Measurements from ENCODE around the gene WDR13. TPM values are rescaled to one million over a fixed set of nuclear protein-coding genes. Genes with fewer than 3 reads are reported as not detected.
"Not testable (repeated sequence)": the region's sequence is repeated elsewhere in the genome, so short reads cannot be mapped to it uniquely, and the experiment has no call there.

WDR13 gene
- total RNA-seq, 1 donor from 2014 or later = 92.3 TPM

DNA sequence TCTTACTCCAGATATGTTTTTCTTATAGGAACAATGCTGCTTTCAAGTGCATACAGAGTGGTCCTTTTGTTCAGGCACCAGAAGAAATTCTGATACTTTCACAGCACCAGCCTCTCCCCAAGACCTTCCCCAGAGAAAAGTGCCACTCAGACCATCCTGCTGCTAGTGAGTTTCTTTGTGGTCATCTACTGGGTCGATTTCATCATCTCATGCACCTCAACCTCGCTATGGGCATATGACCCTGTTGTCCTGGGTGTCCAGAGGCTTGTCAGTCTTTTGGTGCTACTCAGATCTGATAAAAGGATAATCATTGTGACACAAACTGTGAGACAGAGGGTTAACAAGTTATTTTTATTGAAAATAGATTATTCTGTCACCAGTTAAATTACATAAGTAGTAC is 39.5 kb downstream of the WDR13 start:
- no peak for TF ChIP-seq CTCF (IDR thresholded peaks at IDR 0.05)
- Mint-ChIP-seq H3K27ac (ENCODE audit: unreplicated experiment) (no peak overlapping the region), H3K4me1 (ENCODE audit: low read depth) (no peaks in the 10 kb centered on the region), H3K4me3 (ENCODE audit: unreplicated experiment) (no peak overlapping the region), H3K27me3 (ENCODE audit: low read depth) (no peaks in the 10 kb centered on the region), H3K9me3 (ENCODE audit: low read depth) (no peaks in the 10 kb centered on the region), H3K36me3 (ENCODE audit: low read depth) (no peaks in the 10 kb centered on the region)
- no peak for DNase-seq (ENCODE audit: low spot score)

DNA sequence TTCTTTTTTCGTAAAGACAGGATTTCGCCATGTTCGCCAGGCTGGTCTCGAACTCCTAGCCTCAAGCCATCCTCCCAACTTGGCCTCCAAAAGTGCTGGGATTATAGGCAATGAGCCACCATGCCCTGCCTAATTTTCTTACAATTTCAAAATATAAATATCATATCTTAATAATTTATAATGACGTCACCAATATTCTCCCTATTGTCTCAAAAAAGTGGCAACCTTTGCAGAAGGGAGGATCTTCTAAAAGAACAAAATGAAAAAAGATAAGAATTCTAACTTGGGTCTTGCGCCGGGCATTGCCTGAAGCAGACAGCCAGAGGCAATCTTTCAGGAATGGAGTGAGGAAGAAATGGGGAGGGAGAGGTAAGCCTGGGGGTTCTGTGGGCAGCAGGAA is 48.4 kb downstream of the WDR13 start:
- Mint-ChIP-seq H3K9me3 (ENCODE audit: low read depth) (no peaks in the 10 kb centered on the region), H3K27ac (ENCODE audit: unreplicated experiment) (no peak overlapping the region), H3K36me3 (ENCODE audit: low read depth) (no peaks in the 10 kb centered on the region), H3K27me3 (ENCODE audit: low read depth) (no peaks in the 10 kb centered on the region), H3K4me1 (ENCODE audit: low read depth) (no peaks in the 10 kb centered on the region), H3K4me3 (ENCODE audit: unreplicated experiment) (no peak overlapping the region)
- DNase-seq (ENCODE audit: low spot score) = no peak
- no peak for TF ChIP-seq CTCF (IDR thresholded peaks at IDR 0.05)

GRCh38 chrX:48648336-48648751 is 51.1 kb downstream of the WDR13 start:
- no peak overlapping the region for H3K4me3 Mint-ChIP-seq (ENCODE audit: unreplicated experiment)
- H3K27ac Mint-ChIP-seq (ENCODE audit: unreplicated experiment) = no peak overlapping the region
- peaks cover 3% of the 10 kb centered on the region for H3K9me3 Mint-ChIP-seq (ENCODE audit: low read depth)
- peak; percentile 75 for TF ChIP-seq CTCF (IDR thresholded peaks at IDR 0.05)
- H3K36me3 Mint-ChIP-seq (ENCODE audit: low read depth) = no peaks in the 10 kb centered on the region
- no peaks in the 10 kb centered on the region for H3K4me1 Mint-ChIP-seq (ENCODE audit: low read depth)
- no peaks in the 10 kb centered on the region for H3K27me3 Mint-ChIP-seq (ENCODE audit: low read depth)
- DNase-seq (ENCODE audit: low spot score) = no peak

DNA sequence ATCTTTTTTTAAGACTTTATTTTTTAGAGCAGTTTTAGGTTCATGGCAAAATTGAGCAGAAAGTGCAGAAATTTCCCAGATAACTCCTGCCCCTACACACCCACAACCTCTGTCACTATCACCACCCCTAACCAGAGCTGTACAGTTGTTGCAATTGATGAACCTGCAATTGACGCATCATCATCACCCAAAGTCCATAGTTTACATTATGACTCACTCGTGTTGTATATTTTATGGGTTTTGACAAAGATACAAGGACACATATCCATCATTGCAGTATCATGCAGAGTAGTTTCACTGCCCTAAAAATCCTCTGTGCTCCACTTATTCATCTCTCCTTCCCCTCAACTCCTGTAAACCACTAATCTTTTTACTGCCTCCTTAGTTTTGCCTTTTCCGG is 51.8 kb downstream of the WDR13 start:
- peaks cover 3% of the 10 kb centered on the region for H3K27me3 Mint-ChIP-seq (ENCODE audit: low read depth)
- no peak for DNase-seq (ENCODE audit: low spot score)
- no peaks in the 10 kb centered on the region for H3K4me1 Mint-ChIP-seq (ENCODE audit: low read depth)
- no peaks in the 10 kb centered on the region for H3K36me3 Mint-ChIP-seq (ENCODE audit: low read depth)
- no peak overlapping the region for H3K27ac Mint-ChIP-seq (ENCODE audit: unreplicated experiment)
- no peak overlapping the region for H3K4me3 Mint-ChIP-seq (ENCODE audit: unreplicated experiment)
- H3K9me3 Mint-ChIP-seq (ENCODE audit: low read depth) = peaks cover 5% of the 10 kb centered on the region
- no peak for TF ChIP-seq CTCF (IDR thresholded peaks at IDR 0.05)

- not testable (repeated sequence) for H3K9me3 Mint-ChIP-seq (ENCODE audit: low read depth); H3K27me3 Mint-ChIP-seq (ENCODE audit: low read depth); H3K4me3 Mint-ChIP-seq (ENCODE audit: unreplicated experiment); H3K4me1 Mint-ChIP-seq (ENCODE audit: low read depth); H3K36me3 Mint-ChIP-seq (ENCODE audit: low read depth); DNase-seq (ENCODE audit: low spot score); H3K27ac Mint-ChIP-seq (ENCODE audit: unreplicated experiment)
Observed at GRCh38 chrX:48652055-48652579, 54.8 kb downstream of the WDR13 start.

DNA sequence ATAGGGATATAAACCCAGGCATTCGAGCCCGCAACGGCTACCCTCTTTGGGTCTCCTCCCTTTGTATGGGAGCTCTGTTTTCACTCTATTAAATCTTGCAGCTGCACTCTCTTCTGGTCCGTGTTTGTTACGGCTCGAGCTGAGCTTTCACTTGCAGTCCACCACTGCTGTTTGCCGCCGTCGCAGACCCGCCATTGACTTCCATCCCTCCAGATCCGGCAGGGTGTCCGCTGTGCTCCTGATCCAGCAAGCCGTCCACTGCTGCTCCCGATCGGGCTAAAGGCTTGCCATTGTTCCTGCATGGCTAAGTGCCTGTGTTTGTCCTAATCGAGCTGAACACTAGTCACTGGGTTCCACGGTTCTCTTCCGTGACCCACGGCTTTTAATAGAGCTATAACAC is 57.5 kb downstream of the WDR13 start:
- not testable (repeated sequence) for H3K4me3 Mint-ChIP-seq (ENCODE audit: unreplicated experiment); H3K27me3 Mint-ChIP-seq (ENCODE audit: low read depth); H3K9me3 Mint-ChIP-seq (ENCODE audit: low read depth); H3K4me1 Mint-ChIP-seq (ENCODE audit: low read depth); H3K27ac Mint-ChIP-seq (ENCODE audit: unreplicated experiment); H3K36me3 Mint-ChIP-seq (ENCODE audit: low read depth); DNase-seq (ENCODE audit: low spot score)

Other genes with a start within 250 kb of the WDR13 start
- not detected in 3 replicates for gene SSX3, start 240.8 kb upstream of the WDR13 start, total RNA-seq
- not detected in 3 replicates for gene SSX4, start 214.0 kb upstream of the WDR13 start, total RNA-seq
- gene SSX4B, start 185.5 kb upstream of the WDR13 start, total RNA-seq = not detected in 3 replicates
- gene SLC38A5, start 127.2 kb upstream of the WDR13 start, total RNA-seq = 2.5 to 2.7 TPM (median 2.6 TPM) in 3 replicates
- 53.3 to 68.0 TPM (median 55.9 TPM) in 3 replicates for gene FTSJ1, start 121.3 kb upstream of the WDR13 start, total RNA-seq
- gene PORCN, start 88.5 kb upstream of the WDR13 start, total RNA-seq = 10.8 to 23.1 TPM (median 12.5 TPM) in 3 replicates
- gene EBP, start 75.7 kb upstream of the WDR13 start, total RNA-seq = 35.2 to 44.4 TPM (median 39.1 TPM) in 3 replicates
- gene TBC1D25, start 57.8 kb upstream of the WDR13 start, total RNA-seq = 15.7 to 18.9 TPM (median 18.8 TPM) in 3 replicates
- gene RBM3, start 23.0 kb upstream of the WDR13 start, total RNA-seq = 224 to 303 TPM (median 283 TPM) in 3 replicates
- 0.24 to 1.3 TPM (median 0.37 TPM) in 3 replicates for gene WAS, start 86.3 kb downstream of the WDR13 start, total RNA-seq
- 3.0 to 4.7 TPM (median 3.6 TPM) in 3 replicates for gene SUV39H1, start 99.2 kb downstream of the WDR13 start, total RNA-seq
- not detected in 3 replicates for gene GLOD5, start 164.3 kb downstream of the WDR13 start, total RNA-seq
- gene GATA1, start 189.1 kb downstream of the WDR13 start, total RNA-seq = not detected in 3 replicates
- 87.3 to 117 TPM (median 94.8 TPM) in 3 replicates for gene HDAC6, start 204.6 kb downstream of the WDR13 start, total RNA-seq
- 0.22 TPM in 1 of 3 replicates, not detected in the others for gene ERAS, start 229.0 kb downstream of the WDR13 start, total RNA-seq
- gene PCSK1N, start 238.1 kb downstream of the WDR13 start, total RNA-seq = 58.7 to 74.2 TPM (median 69.2 TPM) in 3 replicates

All from chondrocyte (in vitro differentiated cells).